ENCODE measurements around the gene RIPOR3. TPM values are rescaled to one million over a fixed set of nuclear protein-coding genes. Genes with fewer than 3 reads are reported as not detected.

Gene RIPOR3, protein sequence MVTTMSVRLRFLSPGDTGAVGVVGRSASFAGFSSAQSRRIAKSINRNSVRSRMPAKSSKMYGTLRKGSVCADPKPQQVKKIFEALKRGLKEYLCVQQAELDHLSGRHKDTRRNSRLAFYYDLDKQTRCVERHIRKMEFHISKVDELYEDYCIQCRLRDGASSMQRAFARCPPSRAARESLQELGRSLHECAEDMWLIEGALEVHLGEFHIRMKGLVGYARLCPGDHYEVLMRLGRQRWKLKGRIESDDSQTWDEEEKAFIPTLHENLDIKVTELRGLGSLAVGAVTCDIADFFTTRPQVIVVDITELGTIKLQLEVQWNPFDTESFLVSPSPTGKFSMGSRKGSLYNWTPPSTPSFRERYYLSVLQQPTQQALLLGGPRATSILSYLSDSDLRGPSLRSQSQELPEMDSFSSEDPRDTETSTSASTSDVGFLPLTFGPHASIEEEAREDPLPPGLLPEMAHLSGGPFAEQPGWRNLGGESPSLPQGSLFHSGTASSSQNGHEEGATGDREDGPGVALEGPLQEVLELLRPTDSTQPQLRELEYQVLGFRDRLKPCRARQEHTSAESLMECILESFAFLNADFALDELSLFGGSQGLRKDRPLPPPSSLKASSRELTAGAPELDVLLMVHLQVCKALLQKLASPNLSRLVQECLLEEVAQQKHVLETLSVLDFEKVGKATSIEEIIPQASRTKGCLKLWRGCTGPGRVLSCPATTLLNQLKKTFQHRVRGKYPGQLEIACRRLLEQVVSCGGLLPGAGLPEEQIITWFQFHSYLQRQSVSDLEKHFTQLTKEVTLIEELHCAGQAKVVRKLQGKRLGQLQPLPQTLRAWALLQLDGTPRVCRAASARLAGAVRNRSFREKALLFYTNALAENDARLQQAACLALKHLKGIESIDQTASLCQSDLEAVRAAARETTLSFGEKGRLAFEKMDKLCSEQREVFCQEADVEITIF
- 10 to 100 TPM in 2 of 9 donors, 1 to 10 TPM in 7; 2.4 to 10.4 (median 4.9) TPM for total RNA-seq
- polyA plus RNA-seq = 10 to 100 TPM in 1 of 2 donors, 1 to 10 TPM in 1; 3.0 to 20.7 TPM
- long read RNA-seq, donor 1, full-length matches to known transcripts = 6 of 14 reads
- long read RNA-seq, donor 1, partial matches to known transcripts = 3 of 14 reads
- long read RNA-seq, donor 1, other reads (novel, unspliced or antisense) = 5 of 14 reads
- long read RNA-seq, donor 2, full-length matches to known transcripts = 7 of 17 reads
- long read RNA-seq, donor 2, partial matches to known transcripts = 6 of 17 reads
- long read RNA-seq, donor 2, other reads (novel, unspliced or antisense) = 4 of 17 reads
- long read RNA-seq, donor 3, partial matches to known transcripts = 3 of 10 reads
- long read RNA-seq, donor 3, other reads (novel, unspliced or antisense) = 7 of 10 reads

DNA sequence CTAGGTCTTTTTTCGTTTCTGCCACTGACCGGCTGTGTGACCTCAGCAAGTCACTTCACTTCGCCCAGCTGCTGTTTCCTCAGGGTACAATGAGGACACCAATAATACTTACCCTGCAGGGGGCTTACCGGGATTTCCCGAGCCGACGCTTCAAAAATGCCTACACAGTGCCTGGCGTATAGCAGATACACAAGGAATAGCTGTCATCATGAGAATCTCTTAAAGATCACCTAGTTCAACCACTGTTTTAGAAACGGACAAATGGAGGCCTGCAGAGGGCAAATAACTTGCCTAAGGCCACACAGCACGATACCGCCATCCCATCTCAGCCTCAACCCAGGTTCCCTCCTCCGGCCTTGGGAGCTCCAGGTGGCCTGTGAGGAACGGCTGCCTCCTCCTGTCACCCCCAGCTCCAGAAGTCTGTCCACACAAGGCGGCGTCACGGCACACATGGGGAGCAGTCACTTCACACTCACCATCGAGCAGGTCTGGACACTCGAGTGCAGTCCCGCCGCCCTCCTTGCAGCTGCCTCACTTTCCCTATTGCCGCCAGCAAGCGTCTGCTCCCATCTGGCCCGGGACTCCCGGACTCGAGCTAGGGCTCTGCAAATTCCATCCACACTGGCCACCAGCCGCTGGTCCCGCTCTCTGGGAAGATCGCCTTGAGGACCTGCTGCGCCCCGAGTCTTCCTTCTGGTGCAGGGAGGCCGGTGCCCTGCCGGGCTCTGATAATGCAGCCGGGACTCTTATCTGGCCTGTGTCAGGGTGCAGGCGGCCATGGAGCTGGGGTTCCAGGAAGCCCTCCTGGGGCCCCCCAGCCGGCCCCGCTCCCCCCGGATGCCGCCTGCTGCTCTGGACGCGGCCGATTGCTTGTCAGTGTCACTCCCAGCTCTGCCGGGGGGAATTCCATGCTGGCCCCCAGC lies at the start of gene RIPOR3:
Gene RIPOR3 (minus strand): TSS at position 893 of the 923 bp plus-strand sequence. CDS start 414 bp downstream, at position 479.
- WGBS, 4 donors = 16 to 30% (median 21%) methylated on average over 27 to 42 of the region's 42 CpGs
- Histone ChIP-seq H3K9me3 (no peaks in the 10 kb centered on the region), H3K27me3 (peaks cover 0 to 41% (median 6%) of the 10 kb centered on the region in 9 donors), H3K36me3 (no peaks in the 10 kb centered on the region), H3K4me1 (peaks cover 0 to 31% (median 12%) of the 10 kb centered on the region in 12 donors), H3K4me3 (peak within 1 kb of the TSS; percentile 29 to 63 (median 52)), H3K27ac (peak within 1 kb of the TSS in 11 of 12 donors; percentile 24 to 76 (median 69))
- ATAC-seq (peak; percentile 9 to 43 (median 42)), DNase-seq (peak in 3 of 5 donors; percentile 23 to 69 (median 45))
- intact Hi-C loops (cut with DNase I) = no loop called here
- no peak for TF ChIP-seq POLR2A (IDR thresholded peaks at IDR 0.05)
- peak in 1 of 12 donors; percentile 1 for TF ChIP-seq CTCF (IDR thresholded peaks at IDR 0.05)

- Histone ChIP-seq H3K36me3 (no peaks in the 10 kb centered on the region), H3K9me3 (no peaks in the 10 kb centered on the region), H3K4me1 (peaks cover 0 to 16% (median 0%) of the 10 kb centered on the region in 12 donors), H3K27ac (no peak overlapping the region), H3K4me3 (no peak overlapping the region), H3K27me3 (peaks cover 0 to 2% (median 0%) of the 10 kb centered on the region in 9 donors)
- ATAC-seq (no peak), DNase-seq (no peak)
- TF ChIP-seq CTCF (IDR thresholded peaks at IDR 0.05) (no peak), POLR2A (IDR thresholded peaks at IDR 0.05) (no peak)
- 75 to 85% (median 78%) methylated on average over 4 of the region's 4 CpGs for WGBS, 4 donors
- intact Hi-C loops (cut with DNase I) = loop anchor here in 2 of 10 donors (10.0 kb wide), 1 partner anchor 553 kb away; no protein-coding TSS in a partner anchor
Measured at GRCh38 chr20:50737352-50737751, 46.0 kb upstream of the RIPOR3 start.

DNA sequence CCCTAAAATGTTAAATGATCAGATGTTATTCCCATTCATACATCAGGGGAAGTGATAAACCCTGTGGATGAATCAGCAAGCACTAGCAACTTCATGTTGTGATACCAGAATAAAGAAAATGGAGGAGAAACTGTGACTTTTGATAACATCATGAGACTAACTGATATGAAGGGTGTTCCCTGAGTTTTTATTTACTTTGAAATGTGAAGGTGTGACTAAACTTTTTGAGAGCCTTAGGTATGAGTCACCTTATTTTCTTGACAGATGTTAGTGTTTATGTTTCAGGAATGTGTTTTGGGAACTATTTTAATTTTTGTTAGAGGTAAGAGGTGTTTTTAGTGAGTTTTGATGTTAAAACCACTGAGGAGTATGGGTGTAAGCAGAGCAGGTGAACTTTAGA lies 44.5 kb upstream of the RIPOR3 start:
- Histone ChIP-seq H3K4me3 (no peak overlapping the region), H3K9me3 (no peaks in the 10 kb centered on the region), H3K27me3 (peaks cover 0 to 14% (median 0%) of the 10 kb centered on the region in 9 donors), H3K36me3 (no peaks in the 10 kb centered on the region), H3K27ac (no peak overlapping the region), H3K4me1 (peaks cover 0 to 29% (median 5%) of the 10 kb centered on the region in 12 donors)
- TF ChIP-seq POLR2A (IDR thresholded peaks at IDR 0.05) (no peak), CTCF (IDR thresholded peaks at IDR 0.05) (no peak)
- no peak for ATAC-seq
- intact Hi-C loops (cut with DNase I) = loop anchor here in 2 of 10 donors (10.0 kb wide), 1 partner anchor 551 kb away; no protein-coding TSS in a partner anchor
- no peak for DNase-seq
